ENCODE measurements around the gene GET3.
A peak's percentile ranks its signal among the peaks of the same experiment; 100 is the strongest.
"Not testable (repeated sequence)": the region's sequence is repeated elsewhere in the genome, so short reads cannot be mapped to it uniquely, and the experiment has no call there.

Gene GET3

GRCh38 chr19:12723381-12723640 lies 14.0 kb upstream of the GET3 start:
- Histone ChIP-seq H4K20me1 (ENCODE audit: low read depth, low read length) (peaks cover 7% of the 10 kb centered on the region; the same call in 1 of the 2 replicates), H3K27ac (ENCODE audit: low read depth, low read length) (peak overlapping the region; percentile 74), H2AFZ (ENCODE audit: low read depth, low read length, severe bottlenecking) (peak overlapping the region; percentile 24), H3K4me2 (ENCODE audit: low read depth, low read length, poor library complexity, severe bottlenecking) (peak overlapping the region; percentile 87), H3K9me3 (ENCODE audit: insufficient read depth, low read length) (no peaks in the 10 kb centered on the region), H3K9me2 (replicated peaks; ENCODE audit: insufficient read depth, low read length) (no peaks in the 10 kb centered on the region), H3K79me2 (ENCODE audit: insufficient read depth, low read length) (peaks cover 54% of the 10 kb centered on the region), H3F3A (ENCODE audit: insufficient read depth) (peaks cover 6% of the 10 kb centered on the region), H3K27me3 (ENCODE audit: low read length) (no peaks in the 10 kb centered on the region), H3K36me3 (ENCODE audit: low read length) (peaks cover 4% of the 10 kb centered on the region; the same call in 1 of the 2 replicates), H3K9ac (ENCODE audit: low read length) (peak overlapping the region; percentile 87), H3K4me3 (ENCODE audit: insufficient read depth, low read length, poor library complexity, severe bottlenecking) (peak overlapping the region; percentile 79)
- TF ChIP-seq EZH2phosphoT487 (conservative IDR thresholded peaks at IDR 0.05; ENCODE audit: low read length) (no peak), CTCF (IDR thresholded peaks at IDR 0.05; ENCODE audit: insufficient read depth, low read length, poor library complexity, severe bottlenecking) (no peak)

GRCh38 chr19:12723641-12724426 lies 13.5 kb upstream of the GET3 start, which contains the start of gene TNPO2:
Gene TNPO2, minus strand, starts transcription at chr19:12723932. Its CDS starts 2,955 bp downstream, at chr19:12720977.
- Histone ChIP-seq H3K9me3 (ENCODE audit: insufficient read depth, low read length) (no peaks in the 10 kb centered on the region), H3K36me3 (ENCODE audit: low read length) (peaks cover 4% of the 10 kb centered on the region; the same call in 1 of the 2 replicates), H4K20me1 (ENCODE audit: low read depth, low read length) (peaks cover 4% of the 10 kb centered on the region; the same call in 1 of the 2 replicates), H3K9me2 (replicated peaks; ENCODE audit: insufficient read depth, low read length) (no peaks in the 10 kb centered on the region), H3K4me3 (ENCODE audit: insufficient read depth, low read length, poor library complexity, severe bottlenecking) (peak within 1 kb of the TSS; percentile 79), H3K27me3 (ENCODE audit: low read length) (no peaks in the 10 kb centered on the region), H3K4me2 (ENCODE audit: low read depth, low read length, poor library complexity, severe bottlenecking) (peak within 1 kb of the TSS; percentile 87), H3F3A (ENCODE audit: insufficient read depth) (peaks cover 9% of the 10 kb centered on the region), H2AFZ (ENCODE audit: low read depth, low read length, severe bottlenecking) (peak within 1 kb of the TSS; percentile 42), H3K9ac (ENCODE audit: low read length) (peak within 1 kb of the TSS; percentile 87), H3K79me2 (ENCODE audit: insufficient read depth, low read length) (peaks cover 49% of the 10 kb centered on the region), H3K27ac (ENCODE audit: low read depth, low read length) (peak within 1 kb of the TSS; percentile 74)
- TF ChIP-seq CTCF (IDR thresholded peaks at IDR 0.05; ENCODE audit: insufficient read depth, low read length, poor library complexity, severe bottlenecking) (no peak), EZH2phosphoT487 (conservative IDR thresholded peaks at IDR 0.05; ENCODE audit: low read length) (no peak)

- Histone ChIP-seq H3K79me2 (ENCODE audit: insufficient read depth, low read length) (peaks cover 39% of the 10 kb centered on the region), H3F3A (ENCODE audit: insufficient read depth) (peaks cover 12% of the 10 kb centered on the region)
- not testable (repeated sequence) for H3K4me3 ChIP-seq (ENCODE audit: insufficient read depth, low read length, poor library complexity, severe bottlenecking); H3K4me2 ChIP-seq (ENCODE audit: low read depth, low read length, poor library complexity, severe bottlenecking); H3K9ac ChIP-seq (ENCODE audit: low read length); H3K27ac ChIP-seq (ENCODE audit: low read depth, low read length); H4K20me1 ChIP-seq (ENCODE audit: low read depth, low read length); H3K36me3 ChIP-seq (ENCODE audit: low read length); H3K9me2 ChIP-seq (replicated peaks; ENCODE audit: insufficient read depth, low read length); H2AFZ ChIP-seq (ENCODE audit: low read depth, low read length, severe bottlenecking); H3K9me3 ChIP-seq (ENCODE audit: insufficient read depth, low read length); H3K27me3 ChIP-seq (ENCODE audit: low read length)
Measured at GRCh38 chr19:12725612-12726011, 11.7 kb upstream of the GET3 start.

GRCh38 chr19:12726988-12727316 lies 10.3 kb upstream of the GET3 start:
- no peaks in the 10 kb centered on the region for H3K9me3 ChIP-seq (ENCODE audit: insufficient read depth, low read length)
- no peaks in the 10 kb centered on the region; the same call in 1 of the 2 replicates for H4K20me1 ChIP-seq (ENCODE audit: low read depth, low read length)
- H3K36me3 ChIP-seq (ENCODE audit: low read length) = peaks cover 7% of the 10 kb centered on the region; the same call in 1 of the 2 replicates
- H3K4me2 ChIP-seq (ENCODE audit: low read depth, low read length, poor library complexity, severe bottlenecking) = no peak overlapping the region
- H3K9me2 ChIP-seq (replicated peaks; ENCODE audit: insufficient read depth, low read length) = no peaks in the 10 kb centered on the region
- no peaks in the 10 kb centered on the region for H3K27me3 ChIP-seq (ENCODE audit: low read length)
- H3K79me2 ChIP-seq (ENCODE audit: insufficient read depth, low read length) = peaks cover 39% of the 10 kb centered on the region
- no peak overlapping the region for H3K9ac ChIP-seq (ENCODE audit: low read length)
- peaks cover 13% of the 10 kb centered on the region for H3F3A ChIP-seq (ENCODE audit: insufficient read depth)
- H3K27ac ChIP-seq (ENCODE audit: low read depth, low read length) = 0 out of 2 replicates have a peak overlapping the region, but pooled peaks have one; percentile 32
- no peak overlapping the region for H3K4me3 ChIP-seq (ENCODE audit: insufficient read depth, low read length, poor library complexity, severe bottlenecking)
- TF ChIP-seq CTCF (IDR thresholded peaks at IDR 0.05; ENCODE audit: insufficient read depth, low read length, poor library complexity, severe bottlenecking) = no peak
- TF ChIP-seq EZH2phosphoT487 (conservative IDR thresholded peaks at IDR 0.05; ENCODE audit: low read length) = no peak
- no peak overlapping the region for H2AFZ ChIP-seq (ENCODE audit: low read depth, low read length, severe bottlenecking)

All from SU-DHL-6 (cell line).